GM23338 (cell line): ENCODE results near the gene DNAJC10. TPM values are rescaled to one million over a fixed set of nuclear protein-coding genes. Genes with fewer than 3 reads are reported as not detected.
A peak's percentile ranks its signal among the peaks of the same experiment; 100 is the strongest.

ENCODE experiments used
- ATAC-seq: fragments of 200-7000 bp; cut with Tn5 transposase; 3 replicates; pipeline ENCODE4 v1.9.1; 2020
- DNase-seq: peaks from one replicate; pipeline ENCODE4 v3.0.0-alpha.2; 2015; ENCODE audit warnings: low spot score
- H2AFZ ChIP-seq: fragments of 200-600 bp; sonication (generic); 2 replicates; pipeline ENCODE4 v1.8.0; 2016; ENCODE audit warnings: antibody characterized with exemption, mild to moderate bottlenecking, moderate library complexity
- H3F3A ChIP-seq: fragments of 200-600 bp; sonication (generic); replicated peaks from 2 replicates; pipeline ENCODE4 v1.8.0; 2017; ENCODE audit warnings: antibody characterized with exemption, mixed run types, low read depth
- H3K27ac ChIP-seq: fragments of 200-600 bp; sonication (generic); 2 replicates; pipeline ENCODE4 v1.6.1; 2016; ENCODE audit warnings: low read depth
- H3K27me3 ChIP-seq: fragments of 200-600 bp; sonication (generic); 2 replicates; pipeline ENCODE4 v1.8.0; 2016; ENCODE audit warnings: mild to moderate bottlenecking, mixed run types, moderate library complexity; ENCODE audit not compliant: insufficient read depth
- H3K36me3 ChIP-seq: fragments of 200-600 bp; sonication (generic); 2 replicates; pipeline ENCODE4 v1.8.0; 2016; ENCODE audit warnings: mild to moderate bottlenecking; ENCODE audit not compliant: insufficient read depth
- H3K4me1 ChIP-seq: fragments of 200-600 bp; sonication (generic); 2 replicates; pipeline ENCODE4 v1.8.0; 2016; ENCODE audit warnings: mild to moderate bottlenecking, moderate library complexity; ENCODE audit not compliant: insufficient read depth
- H3K4me2 ChIP-seq: fragments of 200-600 bp; sonication (generic); 2 replicates; pipeline ENCODE4 v1.7.1; 2017; ENCODE audit warnings: mixed run types
- H3K4me3 ChIP-seq: fragments of 200-600 bp; sonication (generic); 2 replicates; pipeline ENCODE4 v1.6.1; 2016; ENCODE audit warnings: mixed run types
- H3K79me2 ChIP-seq: fragments of 200-600 bp; sonication (generic); replicated peaks from 2 replicates; pipeline ENCODE4 v1.8.0; 2017; ENCODE audit warnings: mild to moderate bottlenecking; ENCODE audit not compliant: insufficient read depth
- H3K9me2 ChIP-seq: fragments of 200-600 bp; sonication (generic); 2 replicates; pipeline ENCODE4 v1.8.0; 2017; ENCODE audit not compliant: insufficient read depth
- H4K20me1 ChIP-seq: fragments of 200-600 bp; sonication (generic); replicated peaks from 2 replicates; pipeline ENCODE4 v1.8.0; 2017; ENCODE audit warnings: mild to moderate bottlenecking; ENCODE audit not compliant: insufficient read depth
- H3K27ac Mint-ChIP-seq: 2 replicates; pipeline ENCODE4 v1.8.0; 2020; ENCODE audit warnings: inconsistent platforms, mild to moderate bottlenecking, moderate library complexity, mixed read lengths
- H3K27me3 Mint-ChIP-seq: 3 replicates; pipeline ENCODE4 v1.8.0; 2022; ENCODE audit warnings: low read depth, mild to moderate bottlenecking, moderate library complexity, mixed read lengths, inconsistent platforms; ENCODE audit not compliant: insufficient read depth, poor library complexity
- H3K36me3 Mint-ChIP-seq: 3 replicates; pipeline ENCODE4 v1.8.0; 2021; ENCODE audit warnings: low read depth, mild to moderate bottlenecking, inconsistent platforms, moderate library complexity, mixed read lengths
- H3K4me1 Mint-ChIP-seq: 3 replicates; pipeline ENCODE4 v1.8.0; 2020; ENCODE audit warnings: mild to moderate bottlenecking, inconsistent platforms, mixed read lengths
- H3K4me3 Mint-ChIP-seq: 3 replicates; pipeline ENCODE4 v1.8.0; 2021; ENCODE audit warnings: moderate library complexity, mild to moderate bottlenecking, inconsistent platforms, mixed read lengths
- H3K9me3 Mint-ChIP-seq: 3 replicates; pipeline ENCODE4 v1.8.0; 2020; ENCODE audit warnings: moderate library complexity, mild to moderate bottlenecking, inconsistent platforms, mixed read lengths
- CREB1 ChIP-seq: fragments of 250-450 bp; sonication (Bioruptor Pico); IDR thresholded peaks from 2 replicates; pipeline ENCODE4 v1.5.0; 2020; ENCODE audit warnings: low read depth, mild to moderate bottlenecking, moderate library complexity
- CTCF ChIP-seq, 2 experiments: fragments of 200-600 bp in 1 of 2; sonication (generic) in 1 of 2; conservative IDR thresholded peaks; 2 replicates each; pipeline versions ENCODE4 v1.5.1 to v1.6.1; 2016 to 2017; ENCODE audit warnings: antibody characterized with exemption in 2 of 2, low read depth in 2 of 2, mild to moderate bottlenecking in 2 of 2, moderate library complexity in 1 of 2
- EZH2 ChIP-seq: fragments of 200-600 bp; sonication (generic); IDR thresholded peaks from one replicate; pipeline ENCODE4 v1.8.0; 2017; ENCODE audit warnings: antibody characterized with exemption, mild to moderate bottlenecking, low read depth; ENCODE audit not compliant: unreplicated experiment
- EZH2phosphoT487 ChIP-seq: fragments of 200-600 bp; sonication (generic); IDR thresholded peaks from one replicate; pipeline ENCODE4 v1.8.1; 2018; ENCODE audit warnings: antibody characterized with exemption; ENCODE audit not compliant: unreplicated experiment
- JUNB ChIP-seq: IDR thresholded peaks from one replicate; pipeline ENCODE4 v1.6.1; 2016; ENCODE audit warnings: antibody characterized with exemption; ENCODE audit not compliant: unreplicated experiment
- POLR2AphosphoS5 ChIP-seq: IDR thresholded peaks from 2 replicates; pipeline ENCODE4 v1.6.1; 2016; ENCODE audit warnings: antibody characterized with exemption, low read depth
- STAT1 ChIP-seq: IDR thresholded peaks from one replicate; pipeline ENCODE4 v1.6.1; 2016; ENCODE audit warnings: antibody characterized with exemption; ENCODE audit not compliant: unreplicated experiment
- ZNF114 ChIP-seq: fragments of 250-450 bp; sonication (Bioruptor Pico); IDR thresholded peaks from 2 replicates; pipeline ENCODE4 v1.5.0; 2020; ENCODE audit warnings: mild to moderate bottlenecking, moderate library complexity
- ZNF331 ChIP-seq: fragments of 250-450 bp; sonication (Bioruptor Pico); IDR thresholded peaks from 2 replicates; pipeline ENCODE4 v1.5.0; 2020; ENCODE audit warnings: low read depth, mild to moderate bottlenecking, moderate library complexity
- polyA plus RNA-seq: library from polyadenylated mRNA; unstranded; fragments of >200 nt; fragmentation: Nextera tagmentation; extraction: Ambion mirVana; gene quantifications from 2 replicates; pipeline ENCODE4 v1.2.1, GENCODE V29; 2016
- total RNA-seq: library from RNA; depleted of rRNA; stranded (reverse); fragments of >200 nt; shearing (Covaris generic); gene quantifications from 2 replicates; pipeline ENCODE4 v1.2.3, GENCODE V29; 2014
- TF ChIP-seq, protein P1 (sequence below): IDR thresholded peaks from one replicate; pipeline ENCODE4 v1.6.1; 2018; ENCODE audit warnings: antibody characterized with exemption; ENCODE audit not compliant: unreplicated experiment

Gene DNAJC10
- total and polyA plus RNA-seq, 2 experiments from 2014 or later: 41.9 to 83.1 TPM

DNA sequence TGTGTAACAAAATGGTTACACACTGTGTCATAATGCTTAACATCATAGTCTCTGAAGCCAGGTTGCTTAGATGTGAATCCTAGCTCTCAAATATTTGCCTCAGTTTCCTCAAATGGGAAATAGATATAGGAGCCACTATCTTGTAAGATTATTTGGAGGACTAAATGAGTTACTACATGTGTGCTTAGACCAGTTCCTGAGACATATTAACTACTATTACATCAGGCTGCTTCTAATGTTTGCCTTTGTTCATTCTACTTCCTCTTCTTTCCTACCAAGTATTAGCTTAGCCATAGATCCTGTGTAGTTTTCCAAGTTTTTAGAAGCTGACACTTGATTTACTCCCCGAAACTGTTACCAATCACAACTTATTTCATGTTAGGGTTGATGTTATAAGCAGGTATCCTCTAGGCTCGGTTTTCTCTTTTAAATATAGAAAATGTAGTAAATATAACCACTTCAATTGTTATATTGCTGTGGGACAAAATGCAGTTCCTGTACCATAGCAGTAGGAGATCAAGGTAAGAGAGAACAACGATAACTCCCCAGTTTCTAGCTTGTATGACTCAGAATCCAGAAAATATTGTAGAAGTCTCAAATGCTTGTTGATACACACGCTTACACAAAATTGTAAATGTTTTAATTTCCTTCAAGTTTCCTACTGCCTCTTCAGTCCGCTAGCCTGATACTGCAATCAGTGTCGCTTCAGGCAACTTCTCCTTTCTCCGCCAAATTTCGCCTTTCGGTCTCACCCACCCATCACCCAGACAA lies 751 bp upstream of the DNAJC10 start (continued):
- TF ChIP-seq, protein P1, sequence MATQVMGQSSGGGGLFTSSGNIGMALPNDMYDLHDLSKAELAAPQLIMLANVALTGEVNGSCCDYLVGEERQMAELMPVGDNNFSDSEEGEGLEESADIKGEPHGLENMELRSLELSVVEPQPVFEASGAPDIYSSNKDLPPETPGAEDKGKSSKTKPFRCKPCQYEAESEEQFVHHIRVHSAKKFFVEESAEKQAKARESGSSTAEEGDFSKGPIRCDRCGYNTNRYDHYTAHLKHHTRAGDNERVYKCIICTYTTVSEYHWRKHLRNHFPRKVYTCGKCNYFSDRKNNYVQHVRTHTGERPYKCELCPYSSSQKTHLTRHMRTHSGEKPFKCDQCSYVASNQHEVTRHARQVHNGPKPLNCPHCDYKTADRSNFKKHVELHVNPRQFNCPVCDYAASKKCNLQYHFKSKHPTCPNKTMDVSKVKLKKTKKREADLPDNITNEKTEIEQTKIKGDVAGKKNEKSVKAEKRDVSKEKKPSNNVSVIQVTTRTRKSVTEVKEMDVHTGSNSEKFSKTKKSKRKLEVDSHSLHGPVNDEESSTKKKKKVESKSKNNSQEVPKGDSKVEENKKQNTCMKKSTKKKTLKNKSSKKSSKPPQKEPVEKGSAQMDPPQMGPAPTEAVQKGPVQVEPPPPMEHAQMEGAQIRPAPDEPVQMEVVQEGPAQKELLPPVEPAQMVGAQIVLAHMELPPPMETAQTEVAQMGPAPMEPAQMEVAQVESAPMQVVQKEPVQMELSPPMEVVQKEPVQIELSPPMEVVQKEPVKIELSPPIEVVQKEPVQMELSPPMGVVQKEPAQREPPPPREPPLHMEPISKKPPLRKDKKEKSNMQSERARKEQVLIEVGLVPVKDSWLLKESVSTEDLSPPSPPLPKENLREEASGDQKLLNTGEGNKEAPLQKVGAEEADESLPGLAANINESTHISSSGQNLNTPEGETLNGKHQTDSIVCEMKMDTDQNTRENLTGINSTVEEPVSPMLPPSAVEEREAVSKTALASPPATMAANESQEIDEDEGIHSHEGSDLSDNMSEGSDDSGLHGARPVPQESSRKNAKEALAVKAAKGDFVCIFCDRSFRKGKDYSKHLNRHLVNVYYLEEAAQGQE: no peak
- TF ChIP-seq EZH2: no peak
- TF ChIP-seq CTCF (conservative IDR thresholded peaks at IDR 0.05; ENCODE audit: low read depth in 2 of 2): no peak

DNA sequence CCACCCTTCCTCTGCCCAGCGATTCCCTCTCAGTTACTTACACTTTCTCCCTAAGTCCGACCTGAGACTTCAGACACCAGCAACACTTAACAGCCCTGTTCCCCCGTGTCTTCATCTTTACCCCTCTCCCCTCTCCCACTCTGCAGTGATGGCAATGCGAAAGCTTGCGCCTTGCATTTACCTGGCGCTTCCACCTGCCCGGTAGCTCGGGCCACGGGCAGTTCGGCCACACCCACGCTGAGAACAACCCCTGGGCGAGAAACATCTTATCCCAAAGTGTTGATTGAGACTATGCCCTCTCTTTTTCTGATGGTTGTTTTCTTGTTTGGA lies 558 bp downstream of the DNAJC10 start:
- Histone ChIP-seq H4K20me1 (no peaks in the 10 kb centered on the region), H2AFZ (peak overlapping the region; percentile 96), H3K79me2 (peaks cover 24% of the 10 kb centered on the region), H3K27me3 (no peaks in the 10 kb centered on the region), H3K9me2 (no peaks in the 10 kb centered on the region), H3K4me3 (peak overlapping the region; percentile 88), H3K27ac (peak overlapping the region; percentile 92), H3K4me1 (peaks cover 12% of the 10 kb centered on the region), H3K36me3 (peaks cover 10% of the 10 kb centered on the region; the same call in 1 of the 2 replicates), H3F3A (peaks cover 7% of the 10 kb centered on the region; the same call in 1 of the 2 replicates), H3K4me2 (peak overlapping the region; percentile 81)
- no peaks in the 10 kb centered on the region; the same call in 2 of the 3 replicates for H3K4me1 Mint-ChIP-seq
- no peaks in the 10 kb centered on the region for H3K27me3 Mint-ChIP-seq
- peaks cover 5% of the 10 kb centered on the region for H3K36me3 Mint-ChIP-seq
- H3K27ac Mint-ChIP-seq: no peak overlapping the region
- H3K4me3 Mint-ChIP-seq: no peak overlapping the region
- ATAC-seq (peak; percentile 19; the same call in 2 of the 3 replicates), DNase-seq (no peak)
- H3K9me3 Mint-ChIP-seq: no peaks in the 10 kb centered on the region
- TF ChIP-seq CREB1 (CRISPR knock-in tag): no peak
- TF ChIP-seq ZNF331 (CRISPR knock-in tag): no peak
- no peak for TF ChIP-seq EZH2phosphoT487
- no peak for TF ChIP-seq ZNF114 (CRISPR knock-in tag)
- TF ChIP-seq JUNB: no peak
- no peak for TF ChIP-seq POLR2AphosphoS5
- TF ChIP-seq STAT1: no peak
